NCI-H2107 treated with DMSO at 0.1 percent for 48 hours (cell line): ENCODE measurements around the gene PAOX.

ENCODE experiments used
- DNase-seq: peaks from one replicate; lab custom pipeline; 2025; ENCODE audit not compliant: unreplicated experiment; lab: John Stamatoyannopoulos, UW

PAOX gene

DNA sequence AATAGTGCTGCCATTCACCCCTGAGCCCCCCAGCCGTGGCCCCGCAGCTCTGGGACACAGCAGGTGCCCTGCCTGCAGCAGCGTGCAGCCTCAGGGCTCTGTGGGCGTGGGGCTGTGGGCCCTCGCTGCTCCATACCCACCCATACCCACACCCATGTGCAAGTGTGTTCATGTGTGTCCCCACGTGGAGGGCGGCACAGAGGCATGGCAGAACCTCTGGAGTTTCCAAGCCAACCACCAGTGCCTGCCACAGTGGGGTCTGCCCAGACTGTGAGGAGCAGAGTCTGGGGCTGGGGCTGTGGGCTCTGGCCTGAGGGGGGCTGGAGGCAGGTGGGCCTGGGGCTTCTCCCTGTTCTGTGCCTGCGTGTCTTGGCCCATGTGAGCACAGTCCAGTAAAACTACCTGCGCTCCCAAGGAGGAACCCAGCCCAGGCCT lies 29.5 kb upstream of the PAOX start:
- no peak for DNase-seq

DNA sequence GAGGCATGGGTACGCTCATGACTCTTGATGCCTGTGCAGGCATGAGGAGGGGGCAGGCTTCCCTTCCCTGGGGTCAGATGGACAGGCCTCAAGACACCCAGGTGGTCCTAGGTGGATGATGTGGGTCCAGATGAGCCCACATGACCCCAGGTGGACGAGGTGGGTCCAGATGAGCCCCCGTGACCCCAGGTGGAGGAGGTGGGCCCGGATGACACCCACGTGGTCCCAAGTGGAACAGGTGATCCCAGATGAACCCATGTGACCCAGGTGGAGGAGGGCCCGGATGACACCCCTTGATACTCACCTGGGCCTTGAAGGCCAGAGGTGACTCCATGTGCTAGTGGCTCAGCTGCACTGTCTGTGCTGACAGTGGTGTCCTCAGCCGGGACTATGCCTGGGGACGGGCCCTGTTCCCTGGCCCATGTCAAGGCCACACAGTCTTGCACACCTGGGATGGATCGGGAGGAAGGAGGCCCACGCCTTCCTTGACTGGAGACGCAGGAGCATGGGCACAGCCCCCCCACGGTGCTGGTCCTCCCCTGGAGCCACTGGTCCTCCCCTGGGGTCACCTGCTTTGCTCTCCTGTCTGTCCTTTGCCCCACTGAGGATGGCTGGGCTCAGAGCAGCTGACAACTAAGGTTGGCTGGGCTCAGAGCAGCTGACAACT lies 28.6 kb upstream of the PAOX start:
- DNase-seq = no peak

DNA sequence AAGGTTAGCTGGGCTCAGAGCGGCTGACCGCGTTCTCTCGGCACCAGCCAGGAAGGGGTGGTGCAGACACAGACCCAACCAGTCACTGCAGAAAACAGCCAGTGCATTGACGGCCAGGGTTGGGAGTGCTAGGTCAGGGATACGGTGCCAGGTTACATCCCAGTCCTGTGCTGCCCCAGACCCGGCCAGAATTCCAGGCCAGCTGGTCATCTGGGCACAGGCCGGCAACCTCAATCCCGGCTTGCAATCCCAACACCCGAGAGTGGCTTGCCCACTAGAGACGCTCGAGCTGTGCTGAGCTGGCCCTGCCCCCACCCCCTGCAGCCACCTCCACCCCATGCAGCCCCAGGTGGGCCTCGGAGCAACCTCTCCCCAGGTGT lies 28.1 kb upstream of the PAOX start:
- DNase-seq = no peak

DNA sequence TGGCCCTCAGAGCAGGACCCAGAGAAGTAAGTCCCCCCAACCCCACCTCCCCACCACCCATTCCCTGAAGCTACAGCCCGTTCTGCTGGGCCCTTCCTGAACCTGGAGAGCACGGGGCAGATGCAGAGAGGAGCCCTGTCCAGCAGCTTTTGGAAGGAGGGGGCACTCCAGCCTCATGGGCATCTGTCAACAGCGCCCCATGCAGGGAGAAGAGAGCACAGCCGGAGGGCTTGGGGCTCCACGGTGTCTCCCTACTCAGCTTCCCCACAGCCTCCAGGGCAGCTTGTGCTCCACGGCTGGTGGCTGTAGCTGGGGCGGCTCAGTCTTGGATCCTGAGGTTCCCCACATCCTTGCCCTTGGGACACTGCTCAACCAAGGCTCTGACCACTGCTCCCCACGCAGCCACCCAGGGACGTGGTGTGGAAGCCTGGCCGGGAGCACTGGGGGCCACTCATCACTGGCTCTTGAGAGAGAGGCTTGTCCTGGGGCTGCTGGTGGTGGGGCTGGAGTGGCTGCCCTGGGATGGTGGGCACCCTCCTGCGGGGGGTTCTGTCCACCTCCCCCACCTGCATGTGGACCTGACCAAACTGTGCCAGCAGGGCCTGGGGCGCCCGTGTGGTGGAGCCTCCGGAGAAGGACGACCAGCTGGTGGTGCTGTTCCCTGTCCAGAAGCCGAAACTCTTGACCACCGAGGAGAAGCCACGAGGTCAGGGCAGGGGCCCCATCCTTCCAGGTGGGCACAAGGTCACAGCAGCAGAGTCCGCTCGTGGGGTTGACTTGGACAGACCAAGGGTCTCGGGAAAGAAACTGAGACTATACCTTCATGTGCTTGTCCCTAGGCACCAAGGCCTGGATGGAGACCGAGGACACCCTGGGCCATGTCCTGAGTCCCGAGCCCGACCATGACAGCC lies 27.4 kb upstream of the PAOX start:
- DNase-seq = no peak

DNA sequence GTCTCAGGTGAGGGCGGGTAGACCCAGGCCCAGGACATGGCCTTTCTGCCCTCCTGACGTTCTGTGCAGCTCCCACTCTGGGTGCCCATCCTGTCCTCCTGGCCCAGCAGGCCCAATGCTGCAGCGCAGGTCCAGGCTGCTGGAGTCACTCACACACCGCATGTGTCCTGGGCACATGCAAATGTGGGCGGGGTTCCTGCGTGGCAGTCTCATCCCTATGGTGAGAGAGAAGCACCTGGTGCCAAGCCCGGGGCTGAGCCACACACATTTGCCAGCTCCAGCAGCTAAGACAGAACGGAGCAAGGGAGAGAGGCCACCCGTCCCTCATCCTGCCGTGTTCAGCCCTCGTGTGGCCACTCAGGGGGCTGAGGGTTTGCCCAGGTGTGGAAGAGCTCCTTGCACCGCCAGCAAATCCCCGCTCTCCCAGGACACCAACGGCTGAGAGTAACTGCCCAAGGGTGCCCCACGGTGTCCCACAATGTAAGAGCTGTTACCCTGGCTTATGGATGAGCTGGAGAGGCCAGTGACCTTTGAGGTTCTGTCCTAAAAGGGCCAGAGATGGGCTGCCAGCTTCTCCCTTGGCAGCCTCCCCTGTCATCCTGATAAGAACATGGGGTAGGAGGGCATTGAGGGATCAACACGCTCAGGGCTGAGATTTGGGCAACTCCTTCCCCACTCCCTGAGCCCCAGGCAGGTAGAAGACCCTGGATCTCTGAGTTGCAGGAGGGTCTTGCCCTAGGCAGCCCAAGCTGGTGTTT lies 25.7 kb upstream of the PAOX start:
- no peak for DNase-seq

DNA sequence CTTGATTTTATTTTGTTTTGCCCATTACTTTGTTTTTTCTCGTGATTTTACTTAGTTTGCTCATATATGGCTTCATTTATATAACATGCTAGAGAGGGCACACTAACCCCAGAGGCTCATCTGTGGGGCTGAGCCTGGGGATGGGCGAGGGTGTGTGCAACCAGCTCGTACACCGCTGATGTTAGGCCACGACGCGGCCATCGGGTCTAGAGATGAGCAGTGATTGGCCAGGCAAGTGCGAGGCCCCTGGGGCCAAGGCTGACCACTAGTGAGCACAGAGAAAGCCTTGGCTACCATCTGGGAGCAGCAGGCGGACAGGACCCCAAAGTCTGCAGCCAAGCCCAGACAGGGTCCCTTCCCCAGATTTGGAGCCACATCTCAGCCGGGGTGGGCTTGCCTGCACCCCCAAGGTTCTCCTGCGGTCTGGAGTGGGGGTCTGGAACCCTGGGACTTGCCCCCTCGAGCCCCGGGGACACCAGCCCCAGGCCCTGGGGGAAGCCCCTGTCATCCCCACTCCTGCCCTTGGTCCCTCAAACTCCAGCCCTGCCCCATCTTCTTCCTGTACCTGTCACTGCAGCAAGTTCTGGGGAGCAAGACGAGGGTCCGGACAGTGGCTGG lies 25.0 kb upstream of the PAOX start:
- no peak for DNase-seq

DNA sequence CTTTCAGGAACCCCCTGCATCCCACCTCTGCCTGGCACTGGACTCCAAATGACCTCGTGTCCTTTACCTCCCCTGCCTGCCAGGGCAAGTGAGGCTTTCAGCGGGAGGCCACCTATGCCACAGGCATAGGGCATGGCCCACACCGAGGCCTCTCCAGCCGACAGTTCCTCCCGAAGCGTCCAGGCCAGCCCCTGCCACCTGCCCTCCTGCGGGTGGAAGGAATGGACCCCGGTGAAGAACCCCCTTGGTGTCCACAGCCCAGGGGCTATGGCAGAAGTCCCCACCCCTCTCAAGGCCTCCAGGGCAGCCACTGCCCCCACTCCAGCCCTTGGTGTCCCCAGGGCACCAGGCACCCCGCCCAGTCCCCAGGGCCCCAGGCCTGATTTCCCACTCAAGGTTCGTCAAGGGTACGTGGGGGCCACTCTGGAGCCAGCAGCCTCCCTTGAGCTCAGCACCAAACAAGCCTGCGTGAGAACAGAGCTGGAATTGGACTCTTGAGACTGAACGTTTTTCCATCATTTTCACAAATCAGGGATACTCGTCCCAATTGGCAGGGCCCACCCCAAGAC lies 24.3 kb upstream of the PAOX start:
- no peak for DNase-seq

DNA sequence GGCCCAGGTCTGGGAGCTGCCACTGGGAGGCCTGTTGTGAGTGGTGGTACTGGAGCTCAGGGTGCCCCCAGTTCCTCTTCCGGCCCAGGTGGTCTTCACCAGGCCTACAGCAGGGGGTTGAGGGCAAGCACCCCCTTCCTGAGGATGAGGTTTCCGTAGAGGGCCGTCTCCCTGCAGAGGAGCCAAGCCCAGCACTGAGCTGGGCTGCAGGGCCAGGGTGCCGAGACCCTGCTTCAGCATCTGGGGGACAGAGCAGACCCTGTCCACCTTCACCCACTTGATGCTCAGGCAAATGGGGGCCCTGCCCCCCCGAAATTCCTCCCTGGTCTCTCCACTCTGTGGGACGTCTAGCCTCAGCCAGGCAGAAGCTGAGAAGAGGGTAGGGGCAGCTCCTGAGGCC lies 23.8 kb upstream of the PAOX start:
- no peak for DNase-seq

DNA sequence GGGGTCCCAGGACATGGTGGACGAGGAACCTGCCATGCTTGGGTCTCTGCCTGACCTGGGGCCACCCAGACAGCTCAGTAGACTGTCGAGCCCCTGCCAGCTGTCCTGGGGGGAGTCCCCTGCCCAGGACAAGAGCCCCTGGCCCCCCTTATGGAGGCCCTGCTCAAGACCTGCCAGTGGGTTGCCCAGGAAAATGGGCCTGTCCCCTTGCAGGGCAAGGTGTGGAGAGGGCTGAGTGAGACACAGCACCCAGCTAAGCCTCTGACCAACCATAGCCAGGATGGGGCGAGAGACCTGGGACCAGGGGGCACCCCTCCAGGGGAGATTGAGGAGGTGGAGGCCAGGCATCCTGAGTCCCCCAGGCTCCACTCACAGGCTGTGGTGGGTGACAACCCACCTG lies 23.1 kb upstream of the PAOX start:
- no peak for DNase-seq

DNA sequence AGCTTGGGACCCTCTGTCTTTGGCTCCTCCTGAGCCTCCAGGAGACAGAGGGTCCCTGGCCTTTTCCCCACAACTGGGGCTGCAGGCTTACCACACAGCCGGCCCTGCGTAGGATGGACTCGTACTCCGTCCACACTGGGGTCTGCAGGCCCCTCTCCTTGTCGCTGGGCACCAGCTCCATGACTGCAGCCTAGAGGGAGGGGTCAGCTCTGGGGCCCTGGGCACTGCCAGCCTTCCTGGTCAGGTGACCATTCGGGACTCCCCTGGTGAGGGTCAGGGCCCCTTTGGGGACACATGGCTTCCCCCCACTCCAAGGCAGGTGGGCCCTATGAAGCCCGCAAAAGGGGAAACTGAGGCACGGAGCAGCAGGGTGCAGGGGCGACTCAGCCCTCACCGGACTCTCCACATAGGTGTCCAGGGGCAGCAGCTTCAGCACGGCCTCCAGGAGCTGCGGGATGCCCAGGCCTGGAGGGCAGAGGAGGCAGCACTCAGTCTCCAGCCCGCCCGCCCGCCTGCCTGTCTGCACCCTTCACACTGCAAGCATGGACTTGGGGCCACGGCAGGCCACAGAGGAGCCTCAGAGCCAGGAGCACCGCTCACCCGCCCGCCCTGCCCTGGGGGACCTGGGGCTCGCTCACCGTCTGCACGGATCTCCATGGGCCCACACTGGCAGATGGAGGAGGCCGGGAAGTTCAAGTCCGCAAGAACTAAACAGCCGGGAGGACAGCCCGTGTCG lies 22.3 kb upstream of the PAOX start:
- no peak for DNase-seq

DNA sequence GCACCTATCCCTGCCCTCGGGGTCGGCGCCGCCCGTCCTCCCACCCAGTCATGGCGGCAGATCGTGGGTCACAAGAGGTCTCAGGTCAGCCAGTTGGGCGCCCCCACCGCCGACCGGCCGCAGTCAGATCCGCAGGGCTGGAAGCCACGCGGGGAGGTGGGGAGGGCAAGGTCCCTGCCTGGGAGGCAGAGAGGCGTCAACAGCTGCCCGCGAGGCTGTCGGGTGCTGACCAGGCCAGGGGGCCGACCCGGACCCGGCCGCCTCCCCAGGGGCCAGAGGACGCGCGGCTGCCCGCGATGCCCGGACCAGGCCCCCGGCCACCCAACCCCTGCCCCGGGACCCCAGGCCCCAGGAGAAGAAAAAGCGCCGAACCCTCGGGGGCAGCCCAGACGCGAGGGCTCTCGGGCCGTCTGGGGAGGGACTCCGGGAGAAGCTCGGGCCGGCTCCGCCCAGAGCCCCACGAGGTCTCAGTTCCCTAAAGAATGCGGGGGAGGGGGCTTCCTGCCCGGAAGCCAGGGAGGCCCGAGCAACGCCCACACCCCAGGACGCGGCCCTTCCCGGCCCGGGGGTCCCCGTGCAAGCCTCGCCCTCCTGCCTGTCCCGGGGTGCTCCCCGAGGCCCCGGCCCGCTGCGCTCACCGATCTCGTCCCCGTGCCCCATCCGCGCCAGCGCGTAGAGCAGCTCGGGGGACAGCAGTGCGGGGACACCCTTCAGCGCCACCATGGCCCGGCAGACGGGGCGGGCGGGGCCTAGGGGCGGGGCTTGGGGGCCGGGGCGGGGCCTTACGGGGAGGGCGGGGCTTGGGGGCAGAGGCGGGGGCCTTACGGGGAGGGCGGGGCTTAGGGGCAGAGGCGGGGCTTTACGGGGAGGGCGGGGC lies 21.5 kb upstream of the PAOX start, which contains the start of gene FUOM:
Gene FUOM (minus strand): TSS at position 735 of the 877 bp plus-strand sequence. CDS start 12 bp downstream, at position 723.
- DNase-seq = no peak

DNA sequence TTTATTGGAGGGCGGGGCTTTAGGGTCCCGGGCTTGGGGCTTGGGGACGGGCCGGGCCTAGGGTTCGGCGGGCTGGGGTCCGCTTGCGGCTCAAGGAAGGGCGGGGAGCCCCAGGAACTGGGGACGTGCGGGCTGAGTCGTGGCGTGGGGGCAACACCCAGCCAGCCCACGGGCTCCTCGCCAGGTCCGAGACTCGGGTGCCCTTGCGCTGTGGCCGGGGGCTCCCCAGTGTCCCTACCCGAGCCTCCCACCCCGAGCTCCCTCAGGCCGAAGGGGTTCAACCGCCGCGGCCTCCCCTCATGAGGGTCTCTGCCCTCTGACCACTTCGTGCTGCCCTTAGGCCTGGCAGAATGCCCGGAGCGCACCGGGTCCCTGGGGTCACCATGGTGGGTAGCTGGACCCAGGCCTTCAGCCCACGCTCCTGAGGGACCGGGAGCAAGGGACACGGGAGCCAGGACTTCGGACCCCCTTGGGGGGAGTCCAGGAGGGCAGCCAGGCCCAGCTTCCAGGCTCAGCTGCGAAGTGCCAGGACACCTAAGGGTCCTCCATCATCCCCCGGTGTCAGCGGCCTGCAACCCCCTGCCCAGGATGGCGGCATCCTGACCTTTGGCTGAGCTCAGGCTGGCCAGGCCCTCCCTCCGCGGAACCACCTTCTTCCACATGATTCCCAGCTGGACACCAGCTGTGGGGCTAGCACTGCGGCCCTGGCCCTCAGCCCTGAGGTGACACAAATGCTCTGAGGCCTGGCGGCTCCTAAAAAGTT lies 20.7 kb upstream of the PAOX start:
- no peak for DNase-seq

DNA sequence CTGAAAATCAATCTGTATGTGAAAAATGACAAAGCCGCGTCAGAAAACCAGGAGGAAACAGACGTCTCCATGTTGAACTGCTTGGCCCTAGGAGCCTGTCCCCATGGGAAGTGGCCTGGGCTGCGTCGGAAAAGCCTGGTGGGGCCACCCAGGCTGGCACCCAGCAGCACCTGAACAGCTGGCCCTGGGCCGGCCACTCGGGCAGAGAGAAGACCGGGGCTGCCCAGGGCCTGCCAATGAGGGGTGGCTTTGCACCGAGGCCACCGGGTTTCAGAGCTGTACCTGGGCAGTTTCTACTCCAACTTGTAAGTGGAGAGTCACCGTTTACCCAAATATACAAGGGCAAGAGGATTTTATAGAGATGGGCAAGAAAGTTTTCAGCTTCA lies 20.1 kb upstream of the PAOX start:
- no peak for DNase-seq

DNA sequence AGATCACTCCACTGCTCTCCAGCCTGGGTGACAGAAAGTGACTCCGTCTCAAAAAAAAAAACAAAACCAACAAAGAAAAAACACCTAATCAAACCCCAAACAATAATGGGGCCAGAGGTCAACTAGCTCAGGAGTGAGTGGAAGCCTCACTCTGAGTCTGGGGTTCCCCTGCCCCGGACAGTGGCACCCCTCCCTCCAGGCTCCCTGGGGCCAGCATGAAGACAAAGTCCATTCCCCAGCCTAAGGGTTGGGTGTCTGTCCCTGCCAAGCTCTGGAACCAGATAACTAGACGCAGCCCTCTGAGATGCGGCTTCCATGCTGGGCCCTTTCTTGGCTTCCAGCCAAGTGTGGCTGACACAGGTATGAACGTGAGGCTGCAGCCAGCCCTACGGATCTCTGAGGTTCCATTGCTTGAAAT lies 19.5 kb upstream of the PAOX start:
- DNase-seq = peak; percentile 17

DNA sequence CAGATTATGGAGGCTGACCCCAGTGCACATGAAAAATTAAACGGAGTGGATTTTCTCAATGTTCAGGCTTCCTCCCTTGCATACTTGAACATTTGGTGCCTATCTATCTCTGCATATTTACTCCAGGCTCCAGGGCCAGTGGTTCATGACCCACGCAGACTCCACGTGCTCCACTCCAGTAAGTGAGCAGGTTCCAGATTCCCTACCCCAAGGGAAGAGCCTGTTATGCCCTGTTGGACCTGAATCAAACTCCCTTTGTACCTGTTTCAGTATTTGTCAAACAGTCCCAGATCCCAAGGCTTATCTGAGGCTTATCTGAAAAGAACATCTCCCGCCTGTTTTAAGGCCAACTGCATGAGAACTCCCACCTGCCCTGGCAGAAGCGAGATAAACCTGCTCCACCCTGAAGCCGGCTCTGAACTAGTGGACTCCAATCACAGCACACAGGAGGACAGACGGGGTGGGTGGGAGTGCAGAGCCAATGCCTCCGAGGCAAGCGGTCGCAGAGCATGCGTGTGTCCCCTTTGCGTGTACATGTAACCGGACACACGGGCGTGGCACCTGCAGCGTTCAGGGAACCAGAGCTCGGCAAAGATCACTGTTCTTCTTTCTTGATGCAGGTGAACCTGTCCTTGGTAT lies 19.0 kb upstream of the PAOX start:
- DNase-seq = no peak

DNA sequence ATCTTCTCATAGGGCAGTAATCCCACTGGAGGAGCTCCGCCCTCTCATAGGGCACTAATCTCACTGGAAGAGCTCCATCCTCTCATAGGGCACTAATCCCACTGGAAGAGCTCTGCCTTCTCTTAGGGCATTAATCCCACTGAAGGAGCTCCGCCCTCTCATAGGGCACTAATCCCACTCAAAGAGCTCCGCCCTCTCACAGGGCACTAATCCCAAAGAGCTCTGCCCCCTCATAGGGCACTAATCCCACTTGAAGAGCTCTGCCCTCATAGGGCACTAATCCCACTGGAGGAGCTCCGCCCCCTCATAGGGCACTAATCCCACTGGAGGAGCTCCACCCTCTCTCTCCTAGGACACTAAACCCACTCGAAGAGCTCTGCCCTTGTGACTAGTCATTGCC lies 17.8 kb upstream of the PAOX start:
- DNase-seq = no peak

DNA sequence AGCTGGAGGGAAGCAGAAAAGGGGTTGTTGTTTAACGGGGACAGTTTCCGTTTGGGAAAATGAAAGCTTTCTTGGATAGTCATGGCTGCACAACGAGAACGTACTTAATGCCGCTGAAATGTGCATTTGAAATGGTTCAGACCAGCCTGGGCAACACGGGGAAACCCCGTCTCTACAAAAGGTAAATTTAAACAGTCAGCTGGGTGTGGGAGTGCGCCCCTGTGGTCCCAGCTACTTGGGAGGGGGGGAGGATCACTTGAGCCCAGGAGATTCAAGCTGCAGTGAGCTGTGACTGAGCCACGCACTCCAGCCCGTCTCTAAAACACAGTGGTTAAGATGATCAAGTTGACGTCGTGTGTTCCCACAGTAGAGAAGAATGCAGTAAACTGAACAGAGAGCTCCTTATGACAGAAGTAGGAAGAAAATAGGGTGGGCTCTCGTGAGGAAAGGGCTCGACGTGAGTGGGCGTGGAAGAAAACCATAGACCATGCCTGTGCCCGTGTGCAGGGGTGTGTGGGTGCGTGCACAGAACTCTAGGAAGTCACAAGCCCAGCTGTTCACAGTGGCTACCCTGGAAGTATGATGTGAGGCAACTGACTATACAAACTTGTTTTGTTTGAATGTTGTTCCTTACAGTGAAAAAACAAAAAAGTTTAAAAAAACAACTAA lies 17.2 kb upstream of the PAOX start:
- no peak for DNase-seq

DNA sequence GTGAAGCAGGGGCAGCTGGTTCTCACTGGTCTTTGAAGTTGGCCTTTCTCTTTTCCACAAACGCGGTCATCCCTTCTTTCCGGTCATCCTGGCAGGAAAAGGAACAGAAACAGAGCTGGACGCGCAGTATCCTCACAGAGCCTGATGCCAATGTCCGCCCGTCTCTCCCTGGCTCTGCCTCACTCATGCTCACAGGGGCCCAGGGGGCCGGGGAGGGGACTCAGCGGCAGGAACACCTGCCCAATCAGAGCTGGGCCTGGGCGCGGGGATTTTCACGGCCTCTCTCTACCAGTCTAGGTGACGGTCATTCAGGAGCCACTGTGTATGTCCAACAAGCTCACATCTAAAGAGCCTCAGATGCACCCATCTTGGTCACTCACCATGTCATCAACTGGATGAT lies 16.2 kb upstream of the PAOX start:
- DNase-seq = no peak
